ENCODE results near the gene ST3GAL2.
"Not testable (repeated sequence)": the region's sequence is repeated elsewhere in the genome, so short reads cannot be mapped to it uniquely, and the experiment has no call there.

ST3GAL2 gene

GRCh38 chr16:70386289-70386986 is 52.5 kb downstream of the ST3GAL2 start:
- not testable (repeated sequence) for DNase-seq (ENCODE audit: low spot score)

GRCh38 chr16:70383421-70383960 is 55.4 kb downstream of the ST3GAL2 start:
- DNase-seq (ENCODE audit: low spot score) = no peak

- no peak for DNase-seq (ENCODE audit: low spot score)
These were observed 57.1 kb downstream of the ST3GAL2 start for GRCh38 chr16:70381604-70382342.

GRCh38 chr16:70380919-70381603 is 57.8 kb downstream of the ST3GAL2 start:
- peak; percentile 98 for DNase-seq (ENCODE audit: low spot score)

GRCh38 chr16:70380248-70380918 is 58.5 kb downstream of the ST3GAL2 start:
- DNase-seq (ENCODE audit: low spot score) = peak; percentile 43

GRCh38 chr16:70378869-70379493 is 59.9 kb downstream of the ST3GAL2 start:
- DNase-seq (ENCODE audit: low spot score) = no peak

GRCh38 chr16:70377782-70378181 is 61.1 kb downstream of the ST3GAL2 start:
- DNase-seq (ENCODE audit: low spot score) = no peak

GRCh38 chr16:70375636-70376611 is 63.0 kb downstream of the ST3GAL2 start:
- no peak for DNase-seq (ENCODE audit: low spot score)

GRCh38 chr16:70374213-70374612 is 64.7 kb downstream of the ST3GAL2 start:
- DNase-seq (ENCODE audit: low spot score) = no peak

- DNase-seq (ENCODE audit: low spot score) = no peak
These were observed 65.8 kb downstream of the ST3GAL2 start for GRCh38 chr16:70372921-70373728.

GRCh38 chr16:70370924-70371323 is 68.0 kb downstream of the ST3GAL2 start:
- DNase-seq (ENCODE audit: low spot score) = no peak

GRCh38 chr16:70370145-70370544 is 68.8 kb downstream of the ST3GAL2 start:
- not testable (repeated sequence) for DNase-seq (ENCODE audit: low spot score)

GRCh38 chr16:70364399-70364798 is 74.5 kb downstream of the ST3GAL2 start:
- DNase-seq (ENCODE audit: low spot score) = no peak

GRCh38 chr16:70359552-70359951 is 79.3 kb downstream of the ST3GAL2 start:
- no peak for DNase-seq (ENCODE audit: low spot score)

- no peak for DNase-seq (ENCODE audit: low spot score)
These were observed 89.1 kb downstream of the ST3GAL2 start for GRCh38 chr16:70349783-70350182.

GRCh38 chr16:70348991-70349390 is 89.9 kb downstream of the ST3GAL2 start:
- DNase-seq (ENCODE audit: low spot score) = no peak

- DNase-seq (ENCODE audit: low spot score) = no peak
These were observed 93.1 kb downstream of the ST3GAL2 start for GRCh38 chr16:70345840-70346239.

- DNase-seq (ENCODE audit: low spot score) = no peak
These were observed 96.9 kb downstream of the ST3GAL2 start for GRCh38 chr16:70342016-70342415.

GRCh38 chr16:70341600-70341999 is 97.3 kb downstream of the ST3GAL2 start:
- no peak for DNase-seq (ENCODE audit: low spot score)

Measured in SK-N-DZ (cell line).